HS-27A (cell line): Measurements from ENCODE around the gene ASIC1.
"Not testable (repeated sequence)": the region's sequence is repeated elsewhere in the genome, so short reads cannot be mapped to it uniquely, and the experiment has no call there.

Source experiments
- DNase-seq: peaks from one replicate; pipeline ENCODE4 v3.0.0-alpha.2; 2012; ENCODE audit warnings: low read depth, missing footprints

The ASIC1 gene

GRCh38 chr12:50057000-50057841, at the start of gene ASIC1:
Gene ASIC1 (plus strand): TSS chr12:50057596. CDS start chr12:50058767, 1,171 bp downstream.
- DNase-seq = no peak

GRCh38 chr12:50013361-50014147, 43.8 kb upstream of the ASIC1 start:
- DNase-seq = no peak

GRCh38 chr12:50014342-50014741, 43.1 kb upstream of the ASIC1 start:
- DNase-seq = no peak

- no peak for DNase-seq
Measured at GRCh38 chr12:50016501-50017475, 40.6 kb upstream of the ASIC1 start.

- DNase-seq = no peak
Measured at GRCh38 chr12:50017641-50018040, 39.8 kb upstream of the ASIC1 start.

- DNase-seq = no peak
Measured at GRCh38 chr12:50018154-50018553, 39.2 kb upstream of the ASIC1 start.

- DNase-seq = no peak
Measured at GRCh38 chr12:50018968-50019367, 38.4 kb upstream of the ASIC1 start.

GRCh38 chr12:50019524-50019923, 37.9 kb upstream of the ASIC1 start:
- no peak for DNase-seq

GRCh38 chr12:50021031-50021430, 36.4 kb upstream of the ASIC1 start:
- no peak for DNase-seq

GRCh38 chr12:50022903-50023302, 34.5 kb upstream of the ASIC1 start:
- no peak for DNase-seq

- DNase-seq = no peak
Measured at GRCh38 chr12:50024227-50024626, 33.2 kb upstream of the ASIC1 start.

- peak; percentile 12 for DNase-seq
Measured at GRCh38 chr12:50024805-50025186, 32.6 kb upstream of the ASIC1 start.

GRCh38 chr12:50025187-50026059, 32.0 kb upstream of the ASIC1 start, which contains the start of gene RACGAP1:
Gene RACGAP1 (minus strand): TSS chr12:50025494. CDS start chr12:50016715, 8,779 bp downstream.
- peak; percentile 95 for DNase-seq

GRCh38 chr12:50026691-50027090, 30.7 kb upstream of the ASIC1 start:
- no peak for DNase-seq

- not testable (repeated sequence) for DNase-seq
Measured at GRCh38 chr12:50030449-50030848, 26.9 kb upstream of the ASIC1 start.

GRCh38 chr12:50032515-50032853, 24.9 kb upstream of the ASIC1 start:
- no peak for DNase-seq

GRCh38 chr12:50032854-50033581, 24.4 kb upstream of the ASIC1 start:
- no peak for DNase-seq

- DNase-seq = no peak
Measured at GRCh38 chr12:50038336-50038735, 19.1 kb upstream of the ASIC1 start.

- DNase-seq = no peak
Measured at GRCh38 chr12:50039151-50039835, 18.1 kb upstream of the ASIC1 start.

GRCh38 chr12:50040657-50041056, 16.7 kb upstream of the ASIC1 start:
- no peak for DNase-seq
